ENCODE data around the gene LRRC10B.

LRRC10B gene

GRCh38 chr11:61510166-61510919 lies 1.8 kb downstream of the LRRC10B start:
- Mint-ChIP-seq H3K27me3 (peaks cover 75% of the 10 kb centered on the region), H3K9me3 (no peaks in the 10 kb centered on the region), H3K27ac (no peak overlapping the region), H3K4me1 (ENCODE audit: low read depth) (peaks cover 10% of the 10 kb centered on the region), H3K36me3 (ENCODE audit: low read depth) (no peaks in the 10 kb centered on the region), H3K4me3 (no peak overlapping the region)
- DNase-seq: no peak

- H3K4me3 Mint-ChIP-seq: no peak overlapping the region
Measured at GRCh38 chr11:61510974-61511373, 2.4 kb downstream of the LRRC10B start.

GRCh38 chr11:61511383-61511782 lies 2.8 kb downstream of the LRRC10B start:
- no peak overlapping the region for H3K27ac Mint-ChIP-seq
- H3K4me1 Mint-ChIP-seq (ENCODE audit: low read depth): peaks cover 10% of the 10 kb centered on the region
- peaks cover 64% of the 10 kb centered on the region for H3K27me3 Mint-ChIP-seq
- no peak for DNase-seq
- no peak overlapping the region for H3K4me3 Mint-ChIP-seq
- H3K36me3 Mint-ChIP-seq (ENCODE audit: low read depth): no peaks in the 10 kb centered on the region
- no peaks in the 10 kb centered on the region for H3K9me3 Mint-ChIP-seq

More at GRCh38 chr11:61510974-61511373, 2.4 kb downstream of the LRRC10B start:
- H3K27ac Mint-ChIP-seq: no peak overlapping the region
- peaks cover 10% of the 10 kb centered on the region for H3K4me1 Mint-ChIP-seq (ENCODE audit: low read depth)
- H3K9me3 Mint-ChIP-seq: no peaks in the 10 kb centered on the region
- no peak for DNase-seq
- peaks cover 68% of the 10 kb centered on the region for H3K27me3 Mint-ChIP-seq
- H3K36me3 Mint-ChIP-seq (ENCODE audit: low read depth): no peaks in the 10 kb centered on the region

GRCh38 chr11:61512435-61512834 lies 3.9 kb downstream of the LRRC10B start:
- DNase-seq: no peak
- Mint-ChIP-seq H3K27me3 (peaks cover 65% of the 10 kb centered on the region), H3K4me1 (ENCODE audit: low read depth) (peaks cover 17% of the 10 kb centered on the region), H3K9me3 (no peaks in the 10 kb centered on the region), H3K36me3 (ENCODE audit: low read depth) (no peaks in the 10 kb centered on the region), H3K4me3 (no peak overlapping the region), H3K27ac (no peak overlapping the region)

GRCh38 chr11:61513143-61513765 lies 4.7 kb downstream of the LRRC10B start:
- Mint-ChIP-seq H3K27me3 (peaks cover 62% of the 10 kb centered on the region), H3K4me1 (ENCODE audit: low read depth) (peaks cover 11% of the 10 kb centered on the region), H3K27ac (no peak overlapping the region), H3K36me3 (ENCODE audit: low read depth) (no peaks in the 10 kb centered on the region), H3K9me3 (no peaks in the 10 kb centered on the region), H3K4me3 (no peak overlapping the region)
- DNase-seq: no peak

GRCh38 chr11:61514050-61514917 lies 5.7 kb downstream of the LRRC10B start:
- no peaks in the 10 kb centered on the region for H3K36me3 Mint-ChIP-seq (ENCODE audit: low read depth)
- no peak overlapping the region for H3K4me3 Mint-ChIP-seq
- H3K9me3 Mint-ChIP-seq: no peaks in the 10 kb centered on the region
- no peak overlapping the region for H3K27ac Mint-ChIP-seq
- peaks cover 10% of the 10 kb centered on the region for H3K4me1 Mint-ChIP-seq (ENCODE audit: low read depth)
- peaks cover 58% of the 10 kb centered on the region for H3K27me3 Mint-ChIP-seq
- no peak for DNase-seq

GRCh38 chr11:61515686-61516085 lies 7.1 kb downstream of the LRRC10B start:
- Mint-ChIP-seq H3K4me1 (ENCODE audit: low read depth) (peaks cover 7% of the 10 kb centered on the region), H3K9me3 (no peaks in the 10 kb centered on the region)

GRCh38 chr11:61516191-61516590 lies 7.6 kb downstream of the LRRC10B start:
- H3K4me3 Mint-ChIP-seq: no peak overlapping the region
- no peak for DNase-seq
- peaks cover 42% of the 10 kb centered on the region for H3K27me3 Mint-ChIP-seq
- H3K9me3 Mint-ChIP-seq: no peaks in the 10 kb centered on the region
- no peak overlapping the region for H3K27ac Mint-ChIP-seq
- no peaks in the 10 kb centered on the region for H3K36me3 Mint-ChIP-seq (ENCODE audit: low read depth)
- peaks cover 7% of the 10 kb centered on the region for H3K4me1 Mint-ChIP-seq (ENCODE audit: low read depth)

More at GRCh38 chr11:61515686-61516085, 7.1 kb downstream of the LRRC10B start:
- DNase-seq: no peak
- H3K27ac Mint-ChIP-seq: no peak overlapping the region
- peaks cover 47% of the 10 kb centered on the region for H3K27me3 Mint-ChIP-seq
- H3K36me3 Mint-ChIP-seq (ENCODE audit: low read depth): no peaks in the 10 kb centered on the region
- H3K4me3 Mint-ChIP-seq: no peak overlapping the region

GRCh38 chr11:61516675-61517572 lies 8.4 kb downstream of the LRRC10B start:
- H3K27me3 Mint-ChIP-seq: peaks cover 37% of the 10 kb centered on the region
- peak; percentile 82 for DNase-seq
- H3K9me3 Mint-ChIP-seq: no peaks in the 10 kb centered on the region
- H3K4me3 Mint-ChIP-seq: no peak overlapping the region
- peaks cover 7% of the 10 kb centered on the region for H3K4me1 Mint-ChIP-seq (ENCODE audit: low read depth)
- H3K27ac Mint-ChIP-seq: no peak overlapping the region
- no peaks in the 10 kb centered on the region for H3K36me3 Mint-ChIP-seq (ENCODE audit: low read depth)

- Mint-ChIP-seq H3K27ac (no peak overlapping the region), H3K36me3 (ENCODE audit: low read depth) (no peaks in the 10 kb centered on the region)
Measured at GRCh38 chr11:61518032-61518795, 9.7 kb downstream of the LRRC10B start.

GRCh38 chr11:61522881-61523280 lies 14.3 kb downstream of the LRRC10B start:
- no peaks in the 10 kb centered on the region for H3K4me1 Mint-ChIP-seq (ENCODE audit: low read depth)
- peaks cover 19% of the 10 kb centered on the region for H3K27me3 Mint-ChIP-seq
- no peak for DNase-seq
- no peaks in the 10 kb centered on the region for H3K36me3 Mint-ChIP-seq (ENCODE audit: low read depth)
- H3K9me3 Mint-ChIP-seq: no peaks in the 10 kb centered on the region
- H3K27ac Mint-ChIP-seq: no peak overlapping the region
- no peak overlapping the region for H3K4me3 Mint-ChIP-seq

More at GRCh38 chr11:61518032-61518795, 9.7 kb downstream of the LRRC10B start:
- no peaks in the 10 kb centered on the region for H3K9me3 Mint-ChIP-seq
- peaks cover 28% of the 10 kb centered on the region for H3K27me3 Mint-ChIP-seq
- no peak overlapping the region for H3K4me3 Mint-ChIP-seq
- DNase-seq: no peak
- H3K4me1 Mint-ChIP-seq (ENCODE audit: low read depth): peaks cover 7% of the 10 kb centered on the region

GRCh38 chr11:61524446-61524845 lies 15.9 kb downstream of the LRRC10B start:
- no peaks in the 10 kb centered on the region for H3K36me3 Mint-ChIP-seq (ENCODE audit: low read depth)
- H3K9me3 Mint-ChIP-seq: no peaks in the 10 kb centered on the region
- no peak for DNase-seq
- H3K27ac Mint-ChIP-seq: no peak overlapping the region
- no peak overlapping the region for H3K4me3 Mint-ChIP-seq
- H3K27me3 Mint-ChIP-seq: peaks cover 24% of the 10 kb centered on the region
- H3K4me1 Mint-ChIP-seq (ENCODE audit: low read depth): no peaks in the 10 kb centered on the region

GRCh38 chr11:61524963-61525587 lies 16.5 kb downstream of the LRRC10B start:
- no peak overlapping the region for H3K4me3 Mint-ChIP-seq
- no peaks in the 10 kb centered on the region for H3K4me1 Mint-ChIP-seq (ENCODE audit: low read depth)
- no peaks in the 10 kb centered on the region for H3K36me3 Mint-ChIP-seq (ENCODE audit: low read depth)
- DNase-seq: no peak
- H3K9me3 Mint-ChIP-seq: no peaks in the 10 kb centered on the region
- no peak overlapping the region for H3K27ac Mint-ChIP-seq
- H3K27me3 Mint-ChIP-seq: peaks cover 24% of the 10 kb centered on the region
